ENCODE data around the gene OR56A5.
A peak's percentile ranks its signal among the peaks of the same experiment; 100 is the strongest.

Gene OR56A5

DNA sequence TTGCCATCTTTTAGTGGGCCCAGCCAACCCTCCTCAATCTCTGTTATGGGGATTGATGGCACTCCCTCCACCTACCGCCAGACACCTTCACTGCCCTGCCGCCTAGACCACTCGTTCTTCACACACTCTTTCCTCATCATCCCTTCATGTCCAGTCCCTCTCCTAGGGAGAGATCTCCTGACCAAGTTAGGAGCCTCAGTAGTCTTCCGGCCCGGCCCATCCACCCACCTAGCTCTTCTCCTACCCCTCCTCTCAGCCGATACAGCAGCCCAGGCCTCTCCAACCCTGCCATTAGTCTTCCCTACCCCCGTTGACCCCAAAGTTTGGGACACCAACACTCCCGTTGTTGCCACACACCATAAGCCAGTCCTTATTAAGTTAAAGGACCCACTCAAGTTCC is 37.2 kb downstream of the OR56A5 start:
- no peak for DNase-seq

DNA sequence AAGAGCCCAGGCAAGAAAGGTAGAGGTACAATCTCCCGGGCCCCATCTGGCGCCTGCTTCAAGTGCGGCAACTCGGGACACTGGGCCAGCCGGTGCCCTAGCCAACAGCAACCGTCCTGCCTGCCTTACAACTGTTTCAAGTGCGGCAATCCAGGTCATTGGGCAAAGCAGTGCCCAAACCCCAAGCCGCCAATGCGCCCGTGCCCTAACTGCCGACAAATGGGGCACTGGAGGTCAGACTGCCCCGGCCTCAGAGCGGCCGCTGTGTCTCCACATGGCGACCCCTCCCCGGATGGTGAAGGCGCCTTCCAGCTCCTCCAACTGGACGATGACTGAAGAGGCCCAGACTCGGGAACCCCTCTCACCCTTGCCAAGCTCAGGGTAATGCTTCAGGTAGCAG is 37.7 kb downstream of the OR56A5 start:
- DNase-seq: no peak

DNA sequence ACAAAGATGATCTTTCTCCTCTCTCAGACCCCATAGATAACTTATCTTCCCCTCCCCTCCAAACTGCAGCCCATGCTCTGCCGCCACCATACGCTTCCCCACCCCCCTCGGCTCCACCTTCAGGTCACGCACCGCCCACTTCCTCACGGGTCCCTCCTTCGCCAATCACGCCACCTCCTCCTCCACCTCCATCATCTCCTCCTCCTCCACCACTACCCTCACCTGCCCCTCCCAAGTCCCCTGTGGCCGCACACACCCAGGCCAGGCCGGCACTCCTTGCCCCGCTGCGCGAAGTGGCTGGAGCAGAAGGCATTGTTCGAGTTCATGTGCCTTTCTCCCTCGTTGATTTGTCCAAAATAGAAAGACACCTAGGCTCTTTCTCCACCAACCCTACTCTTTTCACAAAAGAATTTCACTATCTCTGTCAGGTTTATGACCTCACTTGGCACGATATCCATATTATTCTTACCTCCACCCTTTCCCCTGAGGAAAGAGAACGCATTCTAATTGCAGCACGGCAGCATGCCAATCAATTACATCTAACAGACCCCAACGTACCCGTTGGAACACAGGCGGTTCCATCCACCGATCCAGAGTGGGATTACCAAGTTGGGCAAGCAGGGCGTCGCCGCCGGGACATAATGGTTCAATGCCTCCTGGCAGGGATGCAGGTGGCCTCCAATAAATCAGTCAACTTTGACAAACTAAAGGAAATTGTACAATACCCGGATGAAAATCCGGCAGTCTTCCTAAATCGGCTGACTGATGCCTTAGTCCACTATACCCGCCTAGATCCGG is 38.5 kb downstream of the OR56A5 start:
- DNase-seq: no peak

DNA sequence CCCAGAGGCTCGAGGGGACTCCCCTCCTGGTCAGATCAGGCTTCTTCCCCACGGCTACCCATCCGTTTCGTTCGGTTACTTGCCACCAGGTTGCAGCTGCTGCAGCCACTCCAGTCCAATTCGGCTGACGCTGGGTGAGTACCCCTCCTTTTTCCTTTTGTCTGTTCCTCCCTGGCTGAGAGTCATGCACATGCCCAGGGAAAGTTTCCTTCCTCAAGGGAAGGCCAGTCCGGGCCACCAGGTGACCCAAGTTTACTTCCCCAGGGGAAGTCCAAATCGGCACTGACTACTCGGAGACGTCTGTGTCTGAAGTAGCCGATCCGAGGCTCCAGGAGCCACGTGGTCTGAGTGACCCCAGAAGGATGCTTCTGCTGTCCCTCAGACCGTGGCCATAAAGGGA is 39.5 kb downstream of the OR56A5 start:
- no peak for DNase-seq

DNA sequence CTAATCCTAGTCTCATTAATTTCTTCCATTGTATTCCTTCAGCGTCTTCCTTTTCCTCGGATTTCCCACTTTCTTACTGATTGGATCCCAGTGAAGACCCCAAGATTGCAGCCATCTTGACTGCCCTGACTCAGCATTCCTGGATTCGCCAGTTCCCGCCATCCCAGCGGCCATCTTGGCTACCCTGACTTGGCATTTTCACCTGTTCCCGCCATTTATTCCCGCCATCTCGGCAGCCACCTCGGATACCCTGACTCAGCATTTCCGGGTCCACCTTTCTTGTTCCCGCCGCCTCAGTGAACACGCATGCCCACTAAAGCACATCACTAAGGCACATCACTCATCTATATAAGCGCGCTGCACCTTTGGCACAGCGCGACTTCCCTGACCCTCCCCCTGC is 40.0 kb downstream of the OR56A5 start:
- no peak for DNase-seq

GRCh38 chr11:5923794-5924193 is 44.5 kb downstream of the OR56A5 start:
- no peak for DNase-seq

DNA sequence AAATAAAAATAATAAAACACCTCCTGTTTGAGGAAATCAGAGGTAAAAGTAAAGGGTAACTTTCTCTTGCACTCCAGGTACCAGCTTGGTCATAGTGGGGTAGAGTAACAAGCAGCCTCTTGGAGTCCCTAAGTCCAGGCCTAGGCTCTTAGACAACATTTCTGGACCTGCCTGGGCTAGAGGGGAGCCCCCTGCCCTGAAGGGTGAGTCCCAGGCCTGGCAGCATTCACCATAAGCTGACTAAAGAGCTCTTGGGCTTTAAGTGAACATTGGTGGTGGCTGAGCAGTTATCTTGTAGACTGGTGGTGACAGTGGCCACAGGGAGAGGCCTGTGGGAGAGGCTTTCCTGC is 44.9 kb downstream of the OR56A5 start:
- DNase-seq: peak; percentile 23

DNA sequence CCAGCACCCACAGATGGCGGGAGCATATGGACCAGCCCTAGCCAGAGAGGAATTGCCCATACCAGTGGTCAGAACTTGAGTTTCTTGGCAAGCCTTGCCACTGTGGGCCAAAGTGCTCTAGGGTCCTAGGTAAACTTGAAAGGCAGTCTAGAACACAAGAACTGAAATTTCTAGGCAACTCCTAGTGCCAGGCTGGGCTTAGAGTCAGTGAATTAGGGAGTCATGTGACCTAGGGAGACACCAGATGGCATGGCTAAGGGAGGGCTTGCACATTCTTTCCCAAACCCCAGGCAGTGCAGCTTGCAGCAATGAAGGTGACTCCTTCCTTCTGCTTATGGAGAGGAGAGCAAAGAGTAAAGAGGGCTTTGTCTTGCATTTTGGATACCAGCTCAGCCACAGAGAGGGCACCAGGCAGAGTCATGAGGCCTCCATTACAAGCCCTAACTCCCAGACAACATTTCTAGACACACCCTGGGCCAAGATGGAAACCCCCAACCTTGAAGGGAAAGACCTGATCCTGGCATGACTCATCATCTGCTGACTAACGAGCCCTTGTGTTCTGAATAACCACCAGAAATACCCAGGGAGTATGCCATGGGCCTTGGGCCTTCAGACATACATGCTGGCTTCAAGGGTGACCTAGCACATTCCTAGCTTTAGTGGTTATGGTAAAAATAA is 45.4 kb downstream of the OR56A5 start:
- DNase-seq: peak; percentile 30

Data from hematopoietic multipotent progenitor cell treated with erythropoietin and hydrocortisone succinate and interleukin-3 and kit ligand, for 4 days (in vitro differentiated cells).